GM19328 (cell line): ENCODE data around the gene TOP2B.

Experiments
- ATAC-seq: cut with Tn5 transposase; IDR thresholded peaks from one replicate; pipeline ENCODE4 v1.9.1; 2021; ENCODE audit warnings: mild to moderate bottlenecking, moderate library complexity; ENCODE audit not compliant: unreplicated experiment

Gene TOP2B

GRCh38 chr3:25564075-25564474 is 100.6 kb downstream of the TOP2B start:
- no peak for ATAC-seq

GRCh38 chr3:25563601-25564000 is 101.1 kb downstream of the TOP2B start:
- ATAC-seq = no peak

DNA sequence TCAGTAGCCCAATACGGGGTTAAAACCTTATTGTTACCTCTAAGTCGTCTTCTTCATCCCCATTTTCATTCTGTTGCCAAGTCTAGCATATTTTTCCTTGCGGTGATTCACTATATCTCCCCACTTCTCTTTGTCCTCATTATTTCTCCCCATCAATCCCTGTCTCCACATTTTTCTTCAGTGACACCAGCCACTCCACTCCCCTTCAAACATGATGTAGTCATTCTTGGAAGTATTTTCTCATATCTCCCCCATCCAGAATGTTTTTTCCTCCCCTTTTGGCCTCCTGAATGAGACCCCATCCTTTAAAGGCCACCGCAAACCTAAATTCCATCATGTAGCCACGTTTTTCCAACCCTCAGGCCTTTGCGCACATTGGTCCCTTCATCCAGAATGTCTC is 105.9 kb downstream of the TOP2B start:
- ATAC-seq = no peak

DNA sequence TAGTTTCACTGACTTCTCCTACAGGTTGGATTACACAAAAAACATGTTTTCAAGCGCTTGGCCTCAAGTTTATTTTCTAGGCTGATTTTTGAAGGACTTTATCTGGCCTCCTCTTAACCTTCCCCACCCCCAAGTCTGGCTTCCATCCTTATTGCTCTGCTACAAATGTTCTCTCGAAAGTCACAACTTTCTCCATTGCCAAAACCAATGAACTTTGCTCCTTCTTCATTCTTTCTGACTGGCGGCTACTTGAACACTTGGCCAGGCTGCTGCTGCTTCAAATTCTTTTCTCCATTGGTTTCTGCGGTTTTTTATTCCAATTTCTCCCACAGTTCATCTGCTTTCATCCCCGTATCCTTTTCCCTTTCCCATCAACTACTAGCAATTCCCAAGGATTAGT is 106.6 kb downstream of the TOP2B start:
- ATAC-seq = no peak

DNA sequence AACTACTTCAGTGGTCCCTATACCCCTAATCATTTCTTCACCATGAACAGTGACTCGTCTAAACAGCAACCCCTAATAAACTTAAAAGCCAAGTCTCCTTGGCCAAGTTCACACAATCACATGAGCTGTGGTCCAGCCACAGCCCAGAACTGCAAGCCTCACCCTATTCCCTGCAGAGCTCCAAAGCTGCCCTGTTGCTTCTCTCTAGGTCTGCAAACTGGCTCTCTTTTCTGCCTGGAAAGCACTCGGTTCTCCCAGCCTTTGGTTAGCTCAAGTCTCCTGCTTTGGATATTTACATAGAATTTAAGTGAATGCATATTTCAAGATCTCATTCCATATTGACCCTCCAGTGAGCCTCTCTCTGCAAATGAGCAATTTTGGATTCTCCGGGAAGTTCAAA is 107.0 kb downstream of the TOP2B start:
- ATAC-seq = no peak

- ATAC-seq = no peak
These were observed 108.3 kb downstream of the TOP2B start for GRCh38 chr3:25556447-25556846.

DNA sequence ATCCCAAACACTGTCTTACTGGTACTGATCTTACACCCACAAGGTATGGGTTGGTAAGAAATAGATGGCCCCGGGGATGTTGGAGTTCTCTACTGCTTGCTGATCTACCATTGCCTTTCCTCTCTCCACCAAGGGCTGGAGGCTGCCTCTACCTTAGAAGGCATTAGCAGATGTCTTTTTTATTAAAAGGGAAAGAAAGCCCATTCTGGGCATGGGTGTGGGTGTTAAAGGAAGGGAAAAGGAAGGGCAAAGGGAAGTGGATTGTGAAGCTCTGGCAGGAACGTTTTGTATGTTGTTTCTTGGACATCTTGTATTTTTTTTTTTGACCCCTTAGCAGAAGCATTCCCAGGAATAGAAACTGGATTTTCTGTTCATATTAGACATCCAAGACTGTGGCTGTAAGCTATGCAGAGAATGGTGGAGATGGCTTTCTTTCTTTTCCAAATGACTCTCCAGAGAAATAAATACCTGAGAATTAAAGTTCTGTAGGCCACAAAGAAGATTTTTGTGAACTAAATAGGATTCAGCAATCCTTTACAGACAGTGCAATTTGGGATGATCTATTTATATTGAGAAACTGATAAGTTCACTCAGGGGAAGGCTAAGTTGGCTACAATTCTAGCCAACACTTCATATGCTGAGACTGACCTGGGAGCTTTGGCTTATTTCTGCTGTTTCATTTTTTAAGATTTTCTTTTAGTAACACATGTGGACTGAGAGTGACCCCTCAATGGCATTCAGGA is 108.8 kb downstream of the TOP2B start:
- no peak for ATAC-seq

DNA sequence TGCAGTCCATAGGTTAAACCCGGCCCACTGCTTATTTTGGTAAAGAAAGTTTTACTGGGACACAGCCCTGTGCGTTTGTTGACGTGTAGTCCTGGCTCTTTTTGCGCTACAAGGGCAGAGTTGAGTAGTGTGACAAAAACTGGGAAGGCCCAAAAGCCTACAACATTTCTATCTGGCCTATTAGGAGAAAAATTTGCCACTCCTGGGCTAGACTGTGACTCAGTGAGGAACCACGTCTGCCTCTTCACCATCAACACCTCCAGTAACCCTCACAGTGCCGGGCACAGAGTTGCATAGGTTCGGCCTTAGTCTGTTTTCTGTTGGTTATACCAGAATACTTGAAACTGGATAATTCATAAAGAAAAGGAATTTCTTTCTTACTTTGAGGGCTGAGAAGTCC is 110.3 kb downstream of the TOP2B start:
- ATAC-seq = no peak

- no peak for ATAC-seq
These were observed 112.5 kb downstream of the TOP2B start for GRCh38 chr3:25552251-25552650.

GRCh38 chr3:25548836-25549235 is 115.9 kb downstream of the TOP2B start:
- ATAC-seq = no peak

GRCh38 chr3:25547943-25548674 is 116.6 kb downstream of the TOP2B start:
- no peak for ATAC-seq
